Hepatic stellate cell (primary cell): Measurements from ENCODE around the gene THRB.
"Not testable (repeated sequence)": the region's sequence is repeated elsewhere in the genome, so short reads cannot be mapped to it uniquely, and the experiment has no call there.

Experiments used
- DNase-seq: peaks from one replicate; pipeline ENCODE4 v3.0.0; 2011; ENCODE audit warnings: low spot score

THRB gene

DNA sequence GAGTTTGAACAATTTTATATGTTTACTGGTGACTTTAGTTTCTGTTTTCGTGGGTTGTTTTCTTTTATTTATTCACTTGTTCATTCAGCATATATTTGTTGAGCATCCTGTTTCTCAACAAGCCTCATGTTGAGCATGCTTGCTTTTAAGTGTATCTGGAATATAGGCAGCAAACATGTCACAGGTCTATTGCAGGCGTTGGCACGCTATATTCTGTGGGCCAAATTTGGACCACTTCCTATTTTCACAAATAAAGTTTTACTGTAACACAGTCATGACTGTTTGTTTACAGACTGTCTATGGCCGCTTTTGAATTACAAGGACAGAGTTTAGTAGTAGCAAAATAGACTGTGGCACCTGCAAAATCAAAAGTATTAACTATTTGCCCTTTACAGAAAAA is 89.6 kb downstream of the THRB start:
- no peak for DNase-seq

GRCh38 chr3:24401811-24402185 is 92.9 kb downstream of the THRB start:
- no peak for DNase-seq

DNA sequence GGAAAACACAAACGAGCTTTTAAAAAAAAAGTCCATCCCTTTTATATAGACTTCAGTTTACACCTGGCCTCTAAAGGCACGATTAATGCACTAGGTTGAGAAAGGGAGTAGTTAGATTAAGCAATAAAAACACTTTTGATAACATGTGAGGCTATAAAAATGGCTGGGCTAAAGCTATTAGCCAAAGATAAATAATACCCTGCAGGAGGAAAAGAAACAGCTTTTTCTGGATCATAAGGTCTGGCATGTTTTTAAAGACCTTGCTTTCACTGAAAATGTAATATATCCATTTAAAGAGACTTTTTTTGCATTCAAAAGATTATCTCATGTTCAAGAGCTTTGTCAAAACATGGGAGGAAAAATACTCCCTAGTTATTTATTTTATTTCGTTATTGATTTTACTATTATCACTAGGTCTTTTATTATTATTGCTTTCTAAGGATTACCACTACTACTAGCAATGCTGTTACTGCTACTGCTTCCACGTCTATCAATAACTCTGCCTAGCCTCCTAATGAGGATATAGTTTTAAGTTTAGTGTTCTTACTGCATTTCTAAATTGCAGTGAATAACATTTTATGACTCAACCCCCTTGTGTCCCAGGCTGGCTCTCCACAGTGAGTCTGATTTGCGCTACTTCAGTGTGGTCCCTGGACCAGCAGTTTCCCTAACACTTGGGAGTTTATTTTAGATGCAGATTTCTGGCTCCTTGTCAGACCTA is 93.4 kb downstream of the THRB start:
- DNase-seq, result no peak

DNA sequence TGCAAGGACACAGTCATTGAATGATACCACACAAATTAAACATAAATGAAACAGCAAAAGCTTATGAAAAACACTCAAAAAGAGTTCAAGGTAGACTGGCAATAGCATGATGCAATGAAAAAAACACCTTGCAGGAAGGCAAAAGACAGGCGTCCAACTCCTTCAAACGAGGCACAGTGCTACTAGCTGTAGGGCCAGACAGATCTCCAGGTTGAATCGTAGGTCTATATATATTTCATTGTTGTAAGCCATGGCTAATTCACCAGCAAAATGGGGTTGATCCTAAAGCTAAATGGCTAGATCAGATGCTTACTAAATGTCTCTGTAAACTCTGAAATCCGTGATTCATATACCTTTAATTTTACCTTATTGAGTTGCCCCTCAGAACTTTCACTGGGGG is 94.2 kb downstream of the THRB start:
- no peak for DNase-seq

DNA sequence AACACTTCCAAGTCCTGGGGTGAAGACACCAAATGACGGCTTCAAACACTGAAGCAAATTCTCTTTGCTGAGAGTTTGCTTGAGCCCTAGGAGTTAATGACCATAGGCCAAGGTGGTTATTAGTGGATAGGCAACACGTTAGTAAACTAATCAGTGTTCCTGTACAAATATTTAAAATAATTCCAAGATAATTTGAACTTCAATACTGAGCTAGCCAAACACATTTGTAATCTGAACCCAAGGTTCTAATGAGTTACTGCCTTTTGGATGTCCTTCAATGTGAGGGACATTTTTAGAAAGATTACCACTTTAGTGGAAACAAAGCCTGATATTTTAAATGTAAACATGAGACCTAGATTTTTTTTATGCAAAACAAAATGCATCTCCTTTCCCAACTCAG is 94.6 kb downstream of the THRB start:
- DNase-seq, result no peak

DNA sequence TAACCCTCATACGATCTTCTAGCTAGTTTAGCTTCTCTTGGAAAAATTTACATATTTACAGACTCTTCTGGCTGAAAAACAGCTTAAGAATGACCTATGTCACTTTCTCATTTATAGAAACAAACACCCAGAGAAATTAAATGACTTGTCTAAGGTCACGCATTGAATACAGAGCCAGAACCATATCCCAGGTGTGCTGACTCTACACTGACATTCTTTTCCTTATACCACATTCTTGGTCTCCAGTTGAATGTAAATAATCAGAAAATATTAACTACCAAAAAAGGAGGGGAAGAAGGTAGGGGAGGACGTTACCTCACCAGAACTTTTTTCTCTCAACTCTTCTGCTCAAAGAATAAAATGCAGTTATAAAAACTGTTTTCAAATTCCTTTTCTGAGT is 95.0 kb downstream of the THRB start:
- DNase-seq, result no peak

- DNase-seq, result not testable (repeated sequence)
Observed at GRCh38 chr3:24398712-24399111, 95.9 kb downstream of the THRB start.

- no peak for DNase-seq
Observed at GRCh38 chr3:24396338-24396737, 98.3 kb downstream of the THRB start.

DNA sequence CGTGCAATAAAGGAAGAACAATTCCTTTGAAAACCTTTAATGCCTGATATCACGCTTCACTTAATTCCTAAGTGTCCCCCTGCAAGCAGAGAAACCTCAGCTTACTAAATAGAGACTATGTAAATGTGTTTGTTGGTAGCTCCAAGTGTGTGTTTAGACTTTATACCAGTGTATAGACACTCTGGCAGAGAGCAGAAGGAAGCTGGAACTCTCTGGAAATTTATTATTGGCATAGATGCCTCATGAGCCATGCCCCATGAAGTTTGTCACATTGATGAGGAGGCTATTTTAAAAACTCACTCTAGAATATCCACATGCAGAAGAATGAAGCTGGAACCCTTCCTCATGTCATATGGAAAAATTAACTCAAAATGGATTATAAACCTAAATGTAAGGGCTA is 99.9 kb downstream of the THRB start:
- no peak for DNase-seq

DNA sequence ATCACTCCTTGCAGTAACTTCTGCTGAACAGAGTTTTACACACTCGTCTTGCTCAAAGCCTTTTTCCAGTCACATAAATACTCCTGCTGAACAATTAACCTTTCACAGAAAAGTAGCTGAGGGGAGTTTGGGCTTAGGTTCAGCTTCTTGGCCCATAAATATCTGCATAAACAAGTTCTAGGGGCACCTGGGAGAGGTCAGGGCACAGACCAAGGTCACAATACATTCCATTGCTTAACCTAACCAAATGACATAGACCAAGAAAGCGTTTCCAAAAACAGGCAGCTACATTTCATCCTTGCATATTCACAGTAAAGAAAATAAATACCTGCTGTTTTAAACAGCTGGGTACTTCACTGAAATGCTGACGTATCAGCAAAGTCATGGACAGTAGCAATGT is 101.3 kb downstream of the THRB start:
- DNase-seq, result no peak

DNA sequence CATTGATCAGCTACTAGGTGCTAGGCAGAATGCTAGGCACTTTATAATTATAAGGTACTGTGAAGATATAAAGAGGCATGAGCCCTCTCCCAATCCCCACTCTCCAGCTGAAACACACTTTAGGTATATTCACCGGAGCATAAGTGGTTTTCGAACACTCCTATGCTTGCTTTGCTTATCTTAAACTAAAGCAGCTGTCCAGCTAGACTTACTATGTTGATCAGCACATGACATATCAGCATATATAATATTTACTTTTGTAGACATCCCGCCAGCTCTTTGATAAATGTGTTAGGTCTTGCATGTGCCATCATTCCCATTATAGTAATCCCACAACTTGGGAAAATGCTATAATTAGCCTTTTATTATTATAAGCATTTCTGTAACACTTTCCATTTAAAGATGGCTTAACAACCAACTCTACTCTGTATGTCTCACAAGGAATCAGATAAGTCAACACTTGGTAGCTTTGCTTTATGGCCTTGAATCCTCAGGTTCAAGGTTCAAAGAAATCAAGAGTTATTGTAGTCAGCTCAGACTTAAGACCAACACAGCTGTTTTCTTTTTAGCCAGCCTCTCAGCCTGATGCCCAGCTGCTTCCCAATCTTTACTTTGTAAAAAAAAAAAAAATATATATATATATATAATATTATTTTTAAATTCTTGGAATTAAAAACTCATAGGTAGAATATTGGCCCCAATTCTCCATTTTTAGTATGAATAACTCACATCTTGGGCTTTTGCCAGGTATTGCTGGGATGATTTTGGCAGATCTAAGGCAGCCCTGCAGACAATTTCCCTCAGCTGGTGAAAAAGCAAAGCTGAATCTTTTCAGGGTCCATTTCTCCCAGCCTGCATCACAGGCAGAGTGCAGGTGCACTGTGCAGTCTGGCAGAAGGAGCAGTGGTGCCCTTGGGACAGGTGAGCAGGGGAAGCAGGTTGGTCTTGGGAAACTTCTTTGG is 104.2 kb downstream of the THRB start:
- DNase-seq, result no peak

DNA sequence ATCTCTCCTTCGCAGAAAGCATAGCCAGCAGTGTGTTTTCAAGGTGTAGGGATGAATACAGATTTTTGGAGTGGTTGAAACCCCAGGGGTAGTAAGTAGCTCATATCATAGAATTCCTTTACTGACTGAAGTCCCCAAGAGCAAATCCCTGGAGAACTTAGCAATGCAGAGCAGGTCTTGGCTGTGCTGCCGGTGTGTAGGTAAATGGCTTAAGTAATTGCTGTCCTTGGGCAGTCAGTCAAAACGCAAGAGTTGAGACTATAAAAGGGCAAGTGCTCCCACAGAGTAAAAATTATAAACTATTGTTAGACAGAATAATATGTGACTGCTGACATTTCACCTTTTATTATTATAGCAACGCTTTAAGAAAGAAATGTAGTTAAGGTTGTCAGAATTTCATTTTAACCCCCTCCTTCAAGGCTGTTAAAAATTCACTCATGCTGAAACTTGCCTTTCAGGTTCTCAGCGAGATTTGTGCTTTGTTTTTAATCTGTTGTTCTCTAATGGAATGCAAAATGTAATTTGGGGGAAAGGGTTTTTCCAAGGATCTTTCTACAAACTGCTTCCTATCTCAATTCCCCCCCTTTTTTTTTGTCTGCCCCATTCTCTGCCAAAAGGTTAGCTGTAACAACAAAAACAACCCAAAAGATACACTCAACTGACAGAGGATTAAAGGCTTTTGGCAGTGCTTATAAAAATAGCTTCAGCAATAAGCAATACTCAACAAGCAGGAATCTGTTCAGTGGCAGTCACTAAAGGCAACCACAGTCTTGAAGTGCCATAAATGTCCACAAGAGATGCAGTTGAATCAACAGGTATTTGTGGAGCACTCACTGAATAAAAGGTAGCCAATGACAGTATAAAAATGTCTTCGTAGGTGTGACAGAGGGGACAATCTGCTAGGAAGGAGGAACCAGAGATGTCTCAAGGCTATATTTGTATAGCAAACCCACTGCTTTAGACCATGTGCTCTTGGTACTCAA is 105.3 kb downstream of the THRB start:
- DNase-seq, result no peak

GRCh38 chr3:24388611-24389010 is 106.0 kb downstream of the THRB start:
- no peak for DNase-seq

DNA sequence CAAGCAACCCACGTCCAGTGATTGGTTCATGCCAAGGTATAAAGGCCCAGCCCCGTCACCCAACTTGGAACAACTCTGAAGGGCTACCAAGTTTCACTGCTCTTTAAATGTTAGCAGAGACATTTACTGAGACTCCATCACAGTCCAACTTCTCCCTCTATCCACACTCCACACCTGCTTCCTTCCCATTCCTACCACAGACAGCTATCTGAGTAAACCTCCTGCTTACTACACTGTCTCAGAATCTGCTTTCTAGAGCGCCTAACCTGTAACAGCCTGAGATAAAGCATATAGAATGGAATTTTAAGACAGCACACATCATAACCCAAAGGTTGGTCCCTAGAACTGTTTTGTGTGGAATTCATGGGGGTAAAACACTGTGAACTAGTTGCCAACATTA is 106.5 kb downstream of the THRB start:
- no peak for DNase-seq

DNA sequence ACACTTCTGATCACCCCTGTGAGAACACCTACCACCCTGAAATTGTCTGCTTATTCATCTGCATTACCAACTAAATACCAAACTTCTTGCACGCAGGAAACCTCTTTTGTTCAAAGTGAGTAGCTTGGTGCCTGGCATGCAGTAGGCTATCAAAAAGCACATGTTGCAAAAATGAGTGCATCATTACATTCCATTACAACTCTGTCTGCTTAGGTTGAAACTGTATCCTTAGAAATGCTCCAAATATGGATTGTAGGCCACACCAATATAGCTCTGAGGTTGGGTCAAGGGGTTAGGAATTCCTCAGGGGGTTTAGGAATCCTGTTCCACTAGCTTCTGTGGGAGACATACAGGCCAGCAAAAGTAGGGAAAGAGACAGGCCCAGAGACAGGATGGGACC is 107.2 kb downstream of the THRB start:
- peak; percentile 2 for DNase-seq

GRCh38 chr3:24387000-24387399 is 107.7 kb downstream of the THRB start:
- no peak for DNase-seq

DNA sequence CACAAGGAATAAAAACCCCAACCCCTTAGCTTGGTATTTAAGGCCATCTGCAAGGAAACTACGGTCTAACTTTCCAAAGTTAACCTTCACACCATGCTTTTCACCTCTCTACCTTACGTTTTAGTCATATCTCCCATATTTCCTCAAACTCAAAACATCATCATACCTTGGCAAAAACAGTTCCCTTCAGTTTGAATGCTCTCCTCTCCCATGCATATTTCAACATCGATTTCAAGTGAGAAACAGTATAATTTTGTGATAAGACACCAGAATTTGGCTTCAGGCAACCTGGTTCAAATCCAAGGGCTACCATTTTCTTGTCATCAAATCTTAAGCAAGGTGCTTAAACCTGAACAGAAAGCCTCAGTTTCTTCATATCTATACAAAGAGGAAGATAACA is 108.2 kb downstream of the THRB start:
- no peak for DNase-seq

DNA sequence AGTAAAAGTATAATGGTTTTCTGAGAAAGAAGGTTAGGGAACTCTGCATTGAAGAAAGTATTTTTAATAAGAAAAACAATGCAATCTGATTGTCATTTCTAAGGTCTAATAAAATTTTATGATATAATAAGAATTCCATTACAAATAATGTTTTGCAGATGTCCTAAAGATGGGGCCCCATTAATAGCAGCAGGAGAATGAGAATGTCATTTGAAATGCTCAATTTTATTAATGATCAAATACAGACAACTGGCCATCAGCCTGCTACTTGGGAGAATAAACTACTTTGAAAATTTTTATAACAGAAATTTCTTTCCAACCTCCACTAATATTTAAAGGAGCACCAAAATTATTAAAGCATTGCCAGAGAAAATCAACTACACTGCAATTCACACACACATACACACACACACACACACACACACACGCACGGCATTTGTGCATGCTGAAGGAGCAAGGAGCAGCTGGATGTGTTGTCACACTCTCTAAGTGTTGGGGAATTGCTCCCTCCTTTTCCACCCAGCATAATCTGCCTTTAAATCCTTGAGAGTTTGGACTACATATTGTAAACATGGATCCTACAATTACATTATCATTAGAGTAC is 109.5 kb downstream of the THRB start:
- no peak for DNase-seq

GRCh38 chr3:24382647-24383046 is 112.0 kb downstream of the THRB start:
- DNase-seq, result no peak

- no peak for DNase-seq
Observed at GRCh38 chr3:24379936-24380335, 114.7 kb downstream of the THRB start.

GRCh38 chr3:24378313-24378712 is 116.3 kb downstream of the THRB start:
- no peak for DNase-seq
